ENCODE measurements around the gene SUN2. TPM values are rescaled to one million over a fixed set of nuclear protein-coding genes. Genes with fewer than 3 reads are reported as not detected.

The SUN2 gene
- polyA plus RNA-seq, 1 experiment, result 98.4 TPM

DNA sequence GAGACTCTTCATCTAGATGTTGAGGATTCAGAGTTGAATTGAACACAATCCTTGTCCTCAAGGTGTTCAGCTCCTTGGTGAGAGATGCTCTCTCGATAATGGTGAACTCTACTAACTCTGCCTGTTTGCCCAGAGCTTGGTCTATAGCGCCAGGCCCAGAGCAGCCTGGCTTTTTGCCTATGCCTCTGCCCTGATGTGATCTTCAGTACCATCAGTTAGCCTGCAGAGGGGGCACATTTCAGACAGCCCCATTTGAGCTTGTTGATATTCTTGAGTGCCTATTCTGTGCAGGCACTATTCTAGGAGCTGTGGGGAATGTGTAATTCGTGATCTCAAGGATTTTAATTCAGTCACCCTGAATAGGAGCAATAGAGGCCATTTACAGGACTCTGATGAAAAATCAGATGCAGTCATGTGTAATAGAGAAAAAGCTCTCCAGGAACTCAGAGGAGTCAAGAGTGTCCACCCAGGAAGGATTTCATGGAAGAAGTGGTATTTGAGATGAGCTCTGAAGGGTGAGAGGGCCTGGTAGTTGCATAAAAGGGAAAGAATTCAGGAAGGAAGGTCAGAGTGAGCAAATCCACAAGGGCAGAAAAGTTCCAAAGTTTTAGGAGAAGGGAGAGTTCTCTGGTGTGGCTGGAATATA lies 30.7 kb downstream of the SUN2 start:
- Histone ChIP-seq H3K36me3 (ENCODE audit: control insufficient read depth, insufficient read depth, low read length) (peaks cover 52% of the 10 kb centered on the region), H3K27me3 (ENCODE audit: control insufficient read depth, insufficient read depth, low read length) (no peaks in the 10 kb centered on the region), H3K4me3 (ENCODE audit: low read depth, low read length) (no peak overlapping the region)
- TF ChIP-seq, protein P1, sequence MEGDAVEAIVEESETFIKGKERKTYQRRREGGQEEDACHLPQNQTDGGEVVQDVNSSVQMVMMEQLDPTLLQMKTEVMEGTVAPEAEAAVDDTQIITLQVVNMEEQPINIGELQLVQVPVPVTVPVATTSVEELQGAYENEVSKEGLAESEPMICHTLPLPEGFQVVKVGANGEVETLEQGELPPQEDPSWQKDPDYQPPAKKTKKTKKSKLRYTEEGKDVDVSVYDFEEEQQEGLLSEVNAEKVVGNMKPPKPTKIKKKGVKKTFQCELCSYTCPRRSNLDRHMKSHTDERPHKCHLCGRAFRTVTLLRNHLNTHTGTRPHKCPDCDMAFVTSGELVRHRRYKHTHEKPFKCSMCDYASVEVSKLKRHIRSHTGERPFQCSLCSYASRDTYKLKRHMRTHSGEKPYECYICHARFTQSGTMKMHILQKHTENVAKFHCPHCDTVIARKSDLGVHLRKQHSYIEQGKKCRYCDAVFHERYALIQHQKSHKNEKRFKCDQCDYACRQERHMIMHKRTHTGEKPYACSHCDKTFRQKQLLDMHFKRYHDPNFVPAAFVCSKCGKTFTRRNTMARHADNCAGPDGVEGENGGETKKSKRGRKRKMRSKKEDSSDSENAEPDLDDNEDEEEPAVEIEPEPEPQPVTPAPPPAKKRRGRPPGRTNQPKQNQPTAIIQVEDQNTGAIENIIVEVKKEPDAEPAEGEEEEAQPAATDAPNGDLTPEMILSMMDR (IDR thresholded peaks at IDR 0.05; ENCODE audit: insufficient read depth, low read depth, low read length), result peak; percentile 56
- DNase-seq (ENCODE audit: low read depth), result no peak
- ChIA-PET CTCF (interaction anchor here (0.6 to 2.5 kb wide), 10 partner anchors 10 to 244 kb away, joined by 3 to 29 read pairs (median 4); no protein-coding TSS in a partner anchor), POLR2A (no interaction called here)

DNA sequence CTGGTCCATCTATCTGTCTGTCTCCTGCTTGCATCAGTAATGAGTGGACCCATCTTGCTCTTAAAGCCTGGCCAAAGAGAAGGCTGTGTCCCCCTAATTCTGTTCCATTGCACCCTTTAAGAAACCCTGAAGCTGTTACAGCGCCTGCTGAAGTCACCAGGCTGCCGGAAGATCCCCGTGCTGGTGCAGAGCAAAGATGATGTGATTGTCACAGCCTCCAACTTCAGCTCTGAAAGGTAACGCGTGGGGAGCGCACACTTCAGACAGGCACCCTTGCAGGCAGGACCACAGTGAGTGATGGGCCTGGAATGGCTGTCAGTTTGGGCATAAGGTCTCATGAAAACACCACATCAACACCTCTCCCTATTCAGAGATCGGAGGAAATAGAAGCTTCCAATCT lies 31.6 kb downstream of the SUN2 start:
- Histone ChIP-seq H3K4me3 (ENCODE audit: low read depth, low read length) (no peak overlapping the region), H3K27me3 (ENCODE audit: control insufficient read depth, insufficient read depth, low read length) (no peaks in the 10 kb centered on the region), H3K36me3 (ENCODE audit: control insufficient read depth, insufficient read depth, low read length) (peaks cover 45% of the 10 kb centered on the region)
- no peak for DNase-seq (ENCODE audit: low read depth)
- POLR2A ChIA-PET, result no interaction called here
- TF ChIP-seq, protein P1 (IDR thresholded peaks at IDR 0.05; ENCODE audit: insufficient read depth, low read depth, low read length), result no peak
- CTCF ChIA-PET, result interaction anchor here (1.0 to 2.5 kb wide), 5 partner anchors 9 to 45 kb away, joined by 3 to 29 read pairs (median 4); no protein-coding TSS in a partner anchor

DNA sequence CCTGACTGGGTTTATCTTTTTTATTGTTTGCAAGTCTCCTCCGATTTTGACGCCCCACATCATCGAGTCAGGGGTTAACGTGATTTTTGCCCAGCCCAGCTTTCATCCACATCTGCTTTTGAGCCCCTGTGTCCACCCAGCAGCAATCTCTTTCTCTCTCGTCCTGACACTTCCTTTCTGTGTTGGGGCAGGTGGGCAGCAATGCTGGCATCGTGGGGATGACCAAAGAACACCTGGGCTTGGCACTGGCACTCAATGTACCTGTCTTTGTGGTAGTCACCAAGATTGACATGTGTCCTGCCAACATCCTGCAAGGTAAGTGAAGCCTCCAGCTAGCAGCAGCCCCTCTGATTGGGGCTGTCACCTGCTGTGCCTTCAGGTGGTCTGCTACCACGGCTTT lies 34.2 kb downstream of the SUN2 start:
- no peak for DNase-seq (ENCODE audit: low read depth)
- Histone ChIP-seq H3K4me3 (ENCODE audit: low read depth, low read length) (no peak overlapping the region), H3K36me3 (ENCODE audit: control insufficient read depth, insufficient read depth, low read length) (peaks cover 33% of the 10 kb centered on the region), H3K27me3 (ENCODE audit: control insufficient read depth, insufficient read depth, low read length) (no peaks in the 10 kb centered on the region)
- CTCF ChIA-PET, result interaction anchor here (2.8 kb wide), 1 partner anchor 12 kb away, joined by 17 read pairs; no protein-coding TSS in a partner anchor
- TF ChIP-seq, protein P1 (IDR thresholded peaks at IDR 0.05; ENCODE audit: insufficient read depth, low read depth, low read length), result no peak
- POLR2A ChIA-PET, result interaction anchor here (0.6 kb wide), 1 partner anchor 1966 kb away, joined by 4 read pairs; no protein-coding TSS in a partner anchor

DNA sequence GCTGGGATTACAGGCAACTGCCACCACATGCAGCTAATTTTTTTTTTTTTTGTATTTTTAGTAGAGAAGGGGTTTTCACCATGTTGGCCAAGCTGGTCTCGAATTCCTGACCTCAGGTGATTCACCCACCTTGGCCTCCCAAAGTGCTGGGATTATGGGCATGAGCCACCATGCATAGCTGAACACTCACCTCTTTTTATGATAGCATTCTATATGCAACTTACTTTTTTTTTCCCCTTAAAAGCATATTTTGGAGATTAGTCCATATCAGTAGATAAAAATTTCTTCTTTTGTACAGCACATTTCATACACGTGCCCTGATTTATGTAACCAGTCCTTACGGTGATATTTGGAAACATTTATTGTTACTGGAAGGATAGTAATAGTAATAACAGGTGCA lies 35.4 kb downstream of the SUN2 start:
- ChIA-PET POLR2A (no interaction called here), CTCF (interaction anchor here (1.3 to 1.4 kb wide), 2 partner anchors 9 to 13 kb away, joined by 4 to 11 read pairs; no protein-coding TSS in a partner anchor)
- TF ChIP-seq, protein P1 (IDR thresholded peaks at IDR 0.05; ENCODE audit: insufficient read depth, low read depth, low read length), result no peak
- DNase-seq (ENCODE audit: low read depth), result no peak
- Histone ChIP-seq H3K27me3 (ENCODE audit: control insufficient read depth, insufficient read depth, low read length) (no peaks in the 10 kb centered on the region), H3K36me3 (ENCODE audit: control insufficient read depth, insufficient read depth, low read length) (peaks cover 30% of the 10 kb centered on the region), H3K4me3 (ENCODE audit: low read depth, low read length) (no peak overlapping the region)

DNA sequence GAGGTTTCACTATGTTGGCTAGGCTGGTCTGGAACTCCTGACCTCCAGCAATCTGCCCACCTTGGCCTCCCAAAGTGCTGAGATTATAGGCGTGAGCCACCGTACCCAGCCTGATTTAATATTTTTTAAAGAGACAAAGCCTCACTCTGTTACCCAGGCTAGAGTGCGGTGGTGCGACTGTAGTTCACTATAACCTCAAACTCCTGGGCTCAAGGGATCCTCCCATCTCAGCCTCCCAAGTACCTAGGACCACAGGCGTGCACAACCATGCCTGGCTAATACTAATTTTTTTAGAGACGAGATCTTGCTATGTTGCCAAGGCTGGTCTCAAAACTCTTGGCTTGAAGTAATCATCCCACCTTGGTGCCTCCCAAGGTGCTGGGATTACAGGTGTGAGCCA lies 36.6 kb downstream of the SUN2 start:
- TF ChIP-seq, protein P1 (IDR thresholded peaks at IDR 0.05; ENCODE audit: insufficient read depth, low read depth, low read length), result no peak

More for the DNA sequence above, 36.6 kb downstream of the SUN2 start:
- CTCF ChIA-PET, result interaction anchor here (1.1 to 3.2 kb wide), 5 partner anchors 10 to 15 kb away, joined by 3 to 21 read pairs (median 7); partner anchors contain the start of gene GTPBP1
- Histone ChIP-seq H3K4me3 (ENCODE audit: low read depth, low read length) (no peak overlapping the region), H3K27me3 (ENCODE audit: control insufficient read depth, insufficient read depth, low read length) (no peaks in the 10 kb centered on the region), H3K36me3 (ENCODE audit: control insufficient read depth, insufficient read depth, low read length) (peaks cover 27% of the 10 kb centered on the region)
- POLR2A ChIA-PET, result no interaction called here
- DNase-seq (ENCODE audit: low read depth), result no peak

Data from BJ (cell line).